ENCODE results near the gene TRPC4.

The TRPC4 gene

GRCh38 chr13:37652596-37652995 lies 217.0 kb downstream of the TRPC4 start:
- DNase-seq, result no peak

GRCh38 chr13:37651891-37652290 lies 217.7 kb downstream of the TRPC4 start:
- DNase-seq, result no peak

GRCh38 chr13:37648609-37649008 lies 221.0 kb downstream of the TRPC4 start:
- no peak for DNase-seq

- no peak for DNase-seq
These were observed 222.4 kb downstream of the TRPC4 start for GRCh38 chr13:37647031-37647650.

- DNase-seq, result no peak
These were observed 223.0 kb downstream of the TRPC4 start for GRCh38 chr13:37646531-37646930.

- DNase-seq, result no peak
These were observed 224.3 kb downstream of the TRPC4 start for GRCh38 chr13:37645181-37645740.

- DNase-seq, result no peak
These were observed 228.2 kb downstream of the TRPC4 start for GRCh38 chr13:37641391-37641790.

- DNase-seq, result no peak
These were observed 229.1 kb downstream of the TRPC4 start for GRCh38 chr13:37640499-37640898.

GRCh38 chr13:37636701-37637100 lies 232.9 kb downstream of the TRPC4 start:
- no peak for DNase-seq

- no peak for DNase-seq
These were observed 237.3 kb downstream of the TRPC4 start for GRCh38 chr13:37632294-37632693.

- DNase-seq, result no peak
These were observed 242.1 kb downstream of the TRPC4 start for GRCh38 chr13:37627428-37627827.

GRCh38 chr13:37621811-37622361 lies 247.7 kb downstream of the TRPC4 start:
- DNase-seq, result no peak

- DNase-seq, result no peak
These were observed 251.0 kb downstream of the TRPC4 start for GRCh38 chr13:37618554-37618953.

- no peak for DNase-seq
These were observed 252.4 kb downstream of the TRPC4 start for GRCh38 chr13:37617173-37617572.

- no peak for DNase-seq
These were observed 253.4 kb downstream of the TRPC4 start for GRCh38 chr13:37616131-37616530.

GRCh38 chr13:37615276-37615675 lies 254.3 kb downstream of the TRPC4 start:
- DNase-seq, result no peak

GRCh38 chr13:37613638-37614037 lies 255.9 kb downstream of the TRPC4 start:
- no peak for DNase-seq

- no peak for DNase-seq
These were observed 256.3 kb downstream of the TRPC4 start for GRCh38 chr13:37613236-37613635.

GRCh38 chr13:37608750-37609339 lies 260.7 kb downstream of the TRPC4 start:
- DNase-seq, result no peak

GRCh38 chr13:37602733-37603381 lies 266.7 kb downstream of the TRPC4 start:
- no peak for DNase-seq

- no peak for DNase-seq
These were observed 267.7 kb downstream of the TRPC4 start for GRCh38 chr13:37601648-37602440.

GRCh38 chr13:37599519-37599918 lies 270.1 kb downstream of the TRPC4 start:
- no peak for DNase-seq

- DNase-seq, result no peak
These were observed 271.0 kb downstream of the TRPC4 start, which contains the start of gene POSTN for GRCh38 chr13:37598597-37598996. TSS of gene POSTN (minus strand) at chr13:37598768. CDS start at chr13:37598726, 42 bp downstream.
